Activated CD8-positive, alpha-beta memory T cell treated with anti-CD3 and anti-CD28 coated beads, Interleukin-2, amount 10 ng/mL, durations not matched to agents 7 days and 5 days (primary cell): ENCODE data around the gene PRSS50. TPM values are rescaled to one million over a fixed set of nuclear protein-coding genes. Genes with fewer than 3 reads are reported as not detected.

Experiments used
- ATAC-seq: fragments of 150-1000 bp; cut with Tn5 transposase; one replicate; pipeline ENCODE4 v1.10.0; 2021; ENCODE audit warnings: moderate library complexity
- CTCF ChIA-PET: fragments of 350-600 bp; sonication (Branson Sonifier 250); formaldehyde crosslinking; loops from one replicate; lab custom pipeline; 2021; ENCODE audit warnings: antibody characterized with exemption; lab: Charles Lee
- DNase-seq: peaks from one replicate; pipeline ENCODE4 v3.0.0-alpha.2; 2020
- H3K27ac Mint-ChIP-seq: one replicate; pipeline ENCODE4 v1.8.0; 2021; ENCODE audit warnings: mild to moderate bottlenecking, mixed read lengths
- H3K27me3 Mint-ChIP-seq: one replicate; pipeline ENCODE4 v1.8.0; 2021; ENCODE audit warnings: mixed read lengths
- H3K36me3 Mint-ChIP-seq: one replicate; pipeline ENCODE4 v1.8.0; 2021; ENCODE audit warnings: mild to moderate bottlenecking, mixed read lengths
- H3K4me1 Mint-ChIP-seq: one replicate; pipeline ENCODE4 v1.8.0; 2021; ENCODE audit warnings: mixed read lengths
- H3K4me3 Mint-ChIP-seq: one replicate; pipeline ENCODE4 v1.8.0; 2021; ENCODE audit warnings: mild to moderate bottlenecking, moderate library complexity, mixed read lengths
- H3K9me3 Mint-ChIP-seq: one replicate; pipeline ENCODE4 v1.8.0; 2022; ENCODE audit warnings: low read depth, mixed read lengths
- total RNA-seq, 2 experiments: library from RNA; stranded (reverse); gene quantifications; one replicate each; pipeline ENCODE4 v1.2.3, GENCODE V29; 2021

PRSS50 gene
- total RNA-seq, 2 experiments from 2014 or later = not detected

GRCh38 chr3:46671541-46672348 lies 45.9 kb downstream of the PRSS50 start:
- CTCF ChIA-PET = interaction anchor here (0.5 to 0.7 kb wide), 2 partner anchors 12 to 1729 kb away, joined by 3 read pairs; no protein-coding TSS in a partner anchor
- ATAC-seq (no peak), DNase-seq (no peak)
- no peaks in the 10 kb centered on the region for H3K27me3 Mint-ChIP-seq
- no peaks in the 10 kb centered on the region for H3K36me3 Mint-ChIP-seq
- H3K27ac Mint-ChIP-seq = no peak overlapping the region
- no peaks in the 10 kb centered on the region for H3K4me1 Mint-ChIP-seq
- H3K9me3 Mint-ChIP-seq = no peaks in the 10 kb centered on the region
- H3K4me3 Mint-ChIP-seq = no peak overlapping the region

DNA sequence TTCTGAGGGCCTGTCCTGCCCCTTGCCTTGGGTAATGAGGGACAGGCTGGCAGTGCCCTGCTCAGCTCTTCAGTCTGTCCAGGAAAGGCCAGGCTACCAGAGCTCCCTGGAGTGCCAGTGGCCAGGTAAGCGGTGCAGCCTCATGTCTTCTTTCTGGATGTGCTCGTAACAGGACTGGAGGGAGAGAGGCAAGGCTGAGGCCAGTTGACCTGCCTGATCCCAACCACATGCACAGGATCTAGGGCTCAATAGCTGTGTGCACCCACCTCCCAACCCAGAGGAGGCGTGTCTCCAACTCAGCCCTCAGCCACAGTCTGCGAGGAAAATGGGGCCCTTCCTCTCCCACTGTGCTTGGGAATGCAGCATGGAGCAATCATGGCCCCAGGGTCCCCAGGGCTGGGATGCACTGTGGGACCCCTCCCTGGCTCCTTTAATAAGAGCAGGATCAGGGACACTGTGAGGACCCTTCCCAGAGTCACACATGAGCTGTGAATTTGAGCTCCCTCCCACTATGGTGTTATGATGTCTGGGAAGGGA lies 46.7 kb downstream of the PRSS50 start:
- no peaks in the 10 kb centered on the region for H3K4me1 Mint-ChIP-seq
- no peaks in the 10 kb centered on the region for H3K9me3 Mint-ChIP-seq
- H3K36me3 Mint-ChIP-seq = no peaks in the 10 kb centered on the region
- H3K4me3 Mint-ChIP-seq = no peak overlapping the region
- no peak for ATAC-seq
- CTCF ChIA-PET = no interaction called here
- no peak overlapping the region for H3K27ac Mint-ChIP-seq
- no peak for DNase-seq
- no peaks in the 10 kb centered on the region for H3K27me3 Mint-ChIP-seq

GRCh38 chr3:46670000-46670890 lies 47.4 kb downstream of the PRSS50 start:
- DNase-seq (no peak), ATAC-seq (no peak)
- Mint-ChIP-seq H3K27ac (no peak overlapping the region), H3K4me3 (no peak overlapping the region), H3K27me3 (no peaks in the 10 kb centered on the region), H3K36me3 (no peaks in the 10 kb centered on the region), H3K9me3 (no peaks in the 10 kb centered on the region), H3K4me1 (no peaks in the 10 kb centered on the region)
- CTCF ChIA-PET = interaction anchor here (0.6 kb wide), 1 partner anchor 228 kb away, joined by 3 read pairs; no protein-coding TSS in a partner anchor

DNA sequence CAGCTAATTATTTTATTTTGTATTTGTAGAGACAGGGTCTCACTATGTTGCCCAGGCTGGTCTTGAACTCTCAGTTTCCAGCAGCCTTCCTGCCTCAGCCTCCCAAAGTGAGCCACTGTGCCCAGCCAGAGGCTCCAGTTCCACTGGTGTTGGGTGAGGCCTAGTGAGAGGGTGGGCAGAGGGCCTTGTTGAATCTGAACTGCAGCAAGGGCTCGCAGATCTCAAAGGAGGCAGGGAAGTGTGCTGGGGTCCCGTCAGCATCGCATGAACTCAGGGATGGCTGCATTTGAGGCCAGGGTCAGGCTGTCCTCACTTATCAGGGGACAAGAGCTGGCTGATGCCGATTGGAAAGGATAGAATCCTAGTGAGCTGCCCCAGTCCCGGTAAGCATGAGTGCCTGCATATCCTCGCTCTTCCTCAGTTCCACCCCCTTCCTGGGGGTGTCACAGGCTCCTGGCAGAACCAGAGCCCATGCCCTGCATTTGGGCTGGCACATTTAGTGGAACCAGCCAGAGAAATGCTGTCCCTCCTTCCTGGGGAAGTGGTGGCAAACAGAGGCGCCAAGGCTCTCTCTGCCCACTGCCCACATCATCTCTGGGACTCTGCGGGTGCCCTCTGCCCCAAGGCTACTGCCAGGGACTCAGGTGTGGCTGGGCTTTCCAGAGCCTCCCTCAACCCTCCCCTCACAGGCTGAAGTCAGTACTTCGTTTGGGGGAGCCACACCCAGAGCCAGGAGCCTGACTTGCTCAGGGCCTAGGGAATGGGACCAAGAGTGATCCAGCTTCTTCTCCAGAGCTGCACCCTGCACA lies 48.3 kb downstream of the PRSS50 start:
- DNase-seq (no peak), ATAC-seq (no peak)
- Mint-ChIP-seq H3K36me3 (no peaks in the 10 kb centered on the region), H3K27ac (no peak overlapping the region), H3K4me3 (no peak overlapping the region), H3K27me3 (no peaks in the 10 kb centered on the region), H3K4me1 (no peaks in the 10 kb centered on the region), H3K9me3 (no peaks in the 10 kb centered on the region)
- CTCF ChIA-PET = interaction anchor here (0.6 kb wide), 1 partner anchor 227 kb away, joined by 3 read pairs; no protein-coding TSS in a partner anchor

- no peaks in the 10 kb centered on the region for H3K4me1 Mint-ChIP-seq
- ATAC-seq = no peak
- H3K9me3 Mint-ChIP-seq = no peaks in the 10 kb centered on the region
- CTCF ChIA-PET = no interaction called here
- no peaks in the 10 kb centered on the region for H3K36me3 Mint-ChIP-seq
- DNase-seq = no peak
- H3K4me3 Mint-ChIP-seq = no peak overlapping the region
- no peaks in the 10 kb centered on the region for H3K27me3 Mint-ChIP-seq
- no peak overlapping the region for H3K27ac Mint-ChIP-seq
Observed at GRCh38 chr3:46668591-46668990, 49.1 kb downstream of the PRSS50 start.

DNA sequence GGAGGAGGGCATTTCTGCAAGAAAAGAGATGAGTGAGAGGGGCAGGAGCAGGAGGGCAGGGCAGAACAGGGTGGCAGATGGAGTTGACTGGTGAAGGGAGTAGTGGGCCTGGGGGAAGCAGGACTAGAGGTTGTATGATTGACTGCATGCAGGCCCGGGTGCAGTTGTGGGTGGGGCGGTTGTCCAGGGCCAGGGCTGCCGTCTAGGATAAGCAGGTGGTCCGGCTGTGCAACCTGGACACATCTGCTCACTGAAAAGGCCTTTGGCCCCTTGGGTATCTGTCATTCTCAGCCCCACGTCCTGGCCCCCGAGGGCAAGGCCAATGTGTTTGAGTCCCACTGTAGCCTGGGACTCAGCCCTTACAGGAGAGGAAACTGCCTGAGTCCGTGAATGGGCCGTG lies 49.6 kb downstream of the PRSS50 start:
- ATAC-seq (no peak), DNase-seq (peak; percentile 31)
- Mint-ChIP-seq H3K27me3 (peaks cover 3% of the 10 kb centered on the region), H3K9me3 (no peaks in the 10 kb centered on the region), H3K36me3 (no peaks in the 10 kb centered on the region), H3K4me1 (no peaks in the 10 kb centered on the region), H3K4me3 (no peak overlapping the region), H3K27ac (no peak overlapping the region)
- CTCF ChIA-PET = no interaction called here

DNA sequence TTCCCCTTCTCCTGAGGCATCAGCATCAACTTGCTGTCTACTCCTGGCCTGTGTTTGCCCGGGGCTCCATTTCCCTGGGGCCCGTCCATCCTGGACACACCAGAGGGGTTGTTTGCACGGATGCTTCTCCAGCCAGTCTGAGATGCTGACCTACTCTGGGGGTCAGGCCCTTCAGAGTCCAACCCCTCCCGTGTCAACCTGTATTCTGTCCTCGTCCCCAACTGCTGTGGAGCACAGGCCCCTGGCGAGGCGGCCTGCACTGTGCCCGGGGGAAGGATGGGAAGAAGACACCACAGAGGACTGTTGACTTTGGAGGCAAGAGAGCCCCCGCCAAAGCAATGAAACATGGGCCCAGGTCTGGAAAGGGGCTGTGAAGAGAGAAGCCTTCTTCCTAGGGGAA lies 50.0 kb downstream of the PRSS50 start:
- no peaks in the 10 kb centered on the region for H3K9me3 Mint-ChIP-seq
- no peaks in the 10 kb centered on the region for H3K4me1 Mint-ChIP-seq
- DNase-seq (no peak), ATAC-seq (no peak)
- H3K27ac Mint-ChIP-seq = no peak overlapping the region
- CTCF ChIA-PET = no interaction called here
- H3K27me3 Mint-ChIP-seq = peaks cover 4% of the 10 kb centered on the region
- no peaks in the 10 kb centered on the region for H3K36me3 Mint-ChIP-seq
- no peak overlapping the region for H3K4me3 Mint-ChIP-seq

- H3K27me3 Mint-ChIP-seq = peaks cover 4% of the 10 kb centered on the region
- no peaks in the 10 kb centered on the region for H3K4me1 Mint-ChIP-seq
- H3K4me3 Mint-ChIP-seq = no peak overlapping the region
- no peak for ATAC-seq
- H3K27ac Mint-ChIP-seq = no peak overlapping the region
- DNase-seq = peak; percentile 39
- CTCF ChIA-PET = no interaction called here
- H3K9me3 Mint-ChIP-seq = no peaks in the 10 kb centered on the region
- H3K36me3 Mint-ChIP-seq = no peaks in the 10 kb centered on the region
Observed at GRCh38 chr3:46667061-46667621, 50.5 kb downstream of the PRSS50 start.

GRCh38 chr3:46666453-46666845 lies 51.2 kb downstream of the PRSS50 start:
- H3K4me3 Mint-ChIP-seq = no peak overlapping the region
- H3K27me3 Mint-ChIP-seq = peaks cover 4% of the 10 kb centered on the region
- CTCF ChIA-PET = no interaction called here
- no peaks in the 10 kb centered on the region for H3K9me3 Mint-ChIP-seq
- H3K4me1 Mint-ChIP-seq = no peaks in the 10 kb centered on the region
- H3K27ac Mint-ChIP-seq = no peak overlapping the region
- no peak for DNase-seq
- no peak for ATAC-seq
- H3K36me3 Mint-ChIP-seq = no peaks in the 10 kb centered on the region

DNA sequence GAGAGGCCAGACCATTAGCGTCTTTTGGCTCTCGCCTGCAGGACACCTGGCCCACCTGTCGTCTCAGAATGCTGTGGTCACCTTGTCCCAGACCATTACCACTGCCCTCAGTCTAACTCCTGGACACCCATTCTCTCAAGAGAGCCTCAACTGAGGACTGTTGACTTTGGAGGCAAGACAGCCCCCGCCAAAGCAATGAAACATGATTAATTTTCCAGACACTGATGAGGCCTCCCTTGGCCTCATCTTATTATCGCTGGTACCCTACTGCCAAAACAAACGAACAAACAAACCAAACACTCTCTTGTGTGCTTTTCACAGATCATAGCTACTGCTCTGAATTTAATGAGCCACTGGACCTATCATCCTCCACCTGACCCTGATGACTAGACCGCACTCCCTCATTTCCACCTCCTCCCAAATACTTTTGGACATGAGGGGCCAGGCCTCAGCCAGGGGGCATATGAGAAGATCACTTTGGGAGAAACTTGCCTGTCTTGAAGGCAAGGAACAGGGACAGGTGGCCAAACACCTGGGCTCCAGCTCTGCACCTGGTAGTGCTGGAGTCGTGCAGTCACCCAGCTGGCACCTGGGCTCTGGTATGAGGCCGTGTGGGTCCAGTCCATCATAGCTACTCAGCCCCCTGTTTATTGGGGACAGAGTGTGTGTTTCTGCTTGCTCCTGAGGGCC lies 51.8 kb downstream of the PRSS50 start:
- CTCF ChIA-PET = no interaction called here

GRCh38 chr3:46664971-46665762 lies 52.5 kb downstream of the PRSS50 start:
- H3K27me3 Mint-ChIP-seq = peaks cover 4% of the 10 kb centered on the region
- CTCF ChIA-PET = interaction anchor here (1.2 kb wide), 1 partner anchor 176 kb away, joined by 3 read pairs; no protein-coding TSS in a partner anchor
- H3K36me3 Mint-ChIP-seq = no peaks in the 10 kb centered on the region
- H3K4me3 Mint-ChIP-seq = no peak overlapping the region
- DNase-seq (no peak), ATAC-seq (no peak)
- no peaks in the 10 kb centered on the region for H3K4me1 Mint-ChIP-seq
- no peak overlapping the region for H3K27ac Mint-ChIP-seq
- no peaks in the 10 kb centered on the region for H3K9me3 Mint-ChIP-seq

More for the DNA sequence above, 51.8 kb downstream of the PRSS50 start:
- H3K27me3 Mint-ChIP-seq = peaks cover 4% of the 10 kb centered on the region
- no peak overlapping the region for H3K4me3 Mint-ChIP-seq
- DNase-seq (no peak), ATAC-seq (no peak)
- H3K36me3 Mint-ChIP-seq = no peaks in the 10 kb centered on the region
- no peak overlapping the region for H3K27ac Mint-ChIP-seq
- no peaks in the 10 kb centered on the region for H3K4me1 Mint-ChIP-seq
- H3K9me3 Mint-ChIP-seq = no peaks in the 10 kb centered on the region
